Stimulated activated CD4-positive, alpha-beta T cell treated with anti-CD3 and anti-CD28 coated beads, Interleukin-4, amount 100 ng/mL, for 24 hours (primary cell): ENCODE results near the gene PYHIN1.
"Not testable (repeated sequence)": the region's sequence is repeated elsewhere in the genome, so short reads cannot be mapped to it uniquely, and the experiment has no call there.

Experiments
- DNase-seq: peaks from one replicate; pipeline ENCODE4 v3.0.0-alpha.2; 2020

The PYHIN1 gene

DNA sequence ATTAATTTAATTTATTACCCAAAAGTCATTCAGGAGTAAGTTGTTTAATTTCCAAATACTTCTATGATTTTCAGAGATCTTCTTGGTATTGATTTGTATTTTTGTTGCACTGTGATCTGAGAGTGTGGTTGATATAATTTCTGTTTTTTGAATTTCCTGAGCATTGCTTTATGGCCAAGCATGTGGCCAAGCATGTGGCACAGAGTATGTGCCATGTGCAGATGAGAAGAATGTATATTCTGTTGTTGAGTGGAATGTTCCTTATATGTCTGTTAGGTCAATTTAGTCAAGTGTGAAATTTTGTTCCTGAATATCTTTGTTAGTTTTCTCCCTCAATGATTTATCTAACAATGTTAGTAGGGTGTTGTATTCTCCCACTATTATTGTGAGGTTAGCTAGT, 53.0 kb downstream of the PYHIN1 start:
- no peak for DNase-seq

- DNase-seq: no peak
These were observed 58.1 kb downstream of the PYHIN1 start for GRCh38 chr1:158989424-158989823.

GRCh38 chr1:158992787-158993312, 61.5 kb downstream of the PYHIN1 start:
- peak; percentile 36 for DNase-seq

GRCh38 chr1:158996998-158997397, 65.6 kb downstream of the PYHIN1 start:
- DNase-seq: no peak

DNA sequence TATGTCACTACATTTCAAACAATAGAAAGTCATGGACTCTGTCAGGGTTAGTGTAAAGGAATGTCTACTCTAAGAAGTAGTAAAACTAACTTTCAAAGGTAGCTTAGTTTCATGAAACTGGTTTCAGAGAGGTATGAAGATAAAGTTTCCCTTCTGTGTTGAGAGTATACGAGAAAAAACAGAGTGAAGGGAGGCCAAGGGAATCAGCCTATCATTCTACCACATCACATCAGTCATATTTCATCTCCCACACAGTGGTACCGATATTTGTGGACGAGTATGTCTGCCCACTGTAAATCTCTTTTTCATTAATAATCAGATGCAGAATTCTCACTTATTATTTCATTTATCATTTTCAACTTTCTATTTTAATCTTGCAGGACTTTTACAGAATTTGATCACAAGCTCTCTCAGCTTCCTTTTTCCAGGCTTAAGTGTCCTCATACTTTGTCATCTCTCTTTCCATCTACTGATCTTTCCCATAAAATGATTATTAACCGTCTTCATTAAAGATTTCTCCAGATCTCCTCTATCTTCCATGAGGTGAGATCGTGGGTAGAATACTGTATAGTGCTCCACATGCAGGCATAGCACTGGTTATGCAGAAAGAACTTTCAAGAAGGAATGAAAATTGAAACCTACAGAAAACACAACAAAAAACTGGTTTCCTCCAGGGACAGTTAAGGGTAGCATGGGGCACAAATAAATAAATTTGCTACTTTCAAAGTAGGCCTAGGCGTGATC, 66.9 kb downstream of the PYHIN1 start:
- DNase-seq: no peak

GRCh38 chr1:158998781-158999161, 67.4 kb downstream of the PYHIN1 start:
- DNase-seq: peak; percentile 61

DNA sequence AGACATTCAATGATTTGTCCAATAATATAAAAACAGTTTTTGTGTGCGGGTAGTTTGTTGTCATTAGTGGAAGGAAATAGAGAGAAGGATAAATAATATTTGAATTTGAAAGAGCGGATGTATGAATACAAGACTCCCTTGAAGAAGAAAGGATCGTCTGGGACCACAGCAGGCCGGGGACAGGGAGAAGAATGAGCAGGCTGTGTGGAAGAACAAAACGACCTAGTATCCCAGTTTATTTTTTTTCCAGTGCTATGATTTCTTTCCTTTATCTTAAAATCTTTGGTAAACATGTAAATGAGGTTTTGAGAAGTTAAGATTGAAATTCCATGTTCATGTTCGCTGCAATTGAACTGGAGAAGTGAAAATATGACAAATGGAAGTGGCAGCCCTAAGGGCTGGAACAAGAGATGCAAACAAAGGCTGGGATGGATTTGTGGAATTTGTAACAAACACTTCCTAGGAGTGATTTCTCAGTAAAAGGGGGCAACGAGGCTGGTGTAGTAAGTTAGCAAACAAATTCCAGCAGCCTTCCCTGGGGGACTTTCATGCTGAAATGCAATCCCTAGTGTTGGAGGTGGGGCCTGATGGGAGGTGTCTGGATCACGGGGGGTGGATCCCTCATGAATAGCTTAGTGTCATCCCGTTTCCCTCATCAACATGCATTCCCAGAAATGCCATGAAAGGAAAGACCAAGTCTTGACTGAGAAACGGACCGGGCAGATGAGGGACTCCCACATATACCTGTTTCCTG, 68.1 kb downstream of the PYHIN1 start:
- DNase-seq: no peak

GRCh38 chr1:159000070-159000409, 68.7 kb downstream of the PYHIN1 start:
- no peak for DNase-seq

GRCh38 chr1:159000625-159001024, 69.3 kb downstream of the PYHIN1 start:
- DNase-seq: no peak

GRCh38 chr1:159005161-159005560, 73.8 kb downstream of the PYHIN1 start:
- no peak for DNase-seq

- no peak for DNase-seq
These were observed 74.3 kb downstream of the PYHIN1 start for GRCh38 chr1:159005676-159006075.

- DNase-seq: not testable (repeated sequence)
These were observed 75.0 kb downstream of the PYHIN1 start for GRCh38 chr1:159006210-159006807.

GRCh38 chr1:159007726-159008125, 76.4 kb downstream of the PYHIN1 start:
- DNase-seq: no peak

GRCh38 chr1:159008744-159009188, 77.4 kb downstream of the PYHIN1 start:
- DNase-seq: peak; percentile 68

DNA sequence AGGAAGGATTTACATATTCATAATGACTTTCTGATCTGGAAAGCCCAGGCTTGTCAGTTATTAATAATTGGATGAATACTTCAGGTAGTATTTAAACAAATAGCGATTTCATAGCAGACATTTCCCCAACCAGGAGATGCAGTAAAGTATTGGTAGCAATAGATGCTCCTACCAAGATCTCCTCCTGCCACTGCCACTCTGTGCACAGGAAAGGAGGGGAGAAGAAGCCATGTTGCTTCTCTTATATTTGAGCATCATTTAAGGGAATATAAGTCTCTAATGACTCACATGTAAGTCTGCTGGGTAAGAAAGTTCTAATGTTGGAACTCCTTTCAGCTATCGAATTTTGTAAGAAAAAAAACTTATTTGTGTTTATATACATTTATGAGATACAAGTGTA, 77.9 kb downstream of the PYHIN1 start:
- DNase-seq: no peak

- peak; percentile 77 for DNase-seq
These were observed 78.5 kb downstream of the PYHIN1 start, which contains the start of gene IFI16 for GRCh38 chr1:159009704-159010361. IFI16 (plus strand) TSS chr1:159009907; CDS start chr1:159014681, 4,774 bp downstream.

DNA sequence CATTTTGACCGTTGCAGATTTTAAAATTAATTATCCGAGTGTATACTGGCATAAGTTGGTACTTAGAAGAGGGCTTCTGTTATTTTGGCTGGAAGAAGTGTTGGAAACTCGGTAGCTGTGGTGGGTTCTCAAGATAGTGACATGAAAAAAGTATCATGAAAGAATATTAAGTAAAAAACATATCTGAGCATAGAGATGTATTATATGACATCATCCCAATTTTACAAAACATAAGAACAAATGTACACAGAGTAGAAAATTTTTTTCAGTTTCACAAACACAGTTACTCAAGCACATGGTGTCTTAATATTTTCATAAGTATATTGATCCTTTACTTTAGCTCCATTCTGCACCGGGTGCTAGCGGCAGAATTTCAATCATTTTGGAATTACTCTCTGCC, 79.0 kb downstream of the PYHIN1 start:
- DNase-seq: no peak

DNA sequence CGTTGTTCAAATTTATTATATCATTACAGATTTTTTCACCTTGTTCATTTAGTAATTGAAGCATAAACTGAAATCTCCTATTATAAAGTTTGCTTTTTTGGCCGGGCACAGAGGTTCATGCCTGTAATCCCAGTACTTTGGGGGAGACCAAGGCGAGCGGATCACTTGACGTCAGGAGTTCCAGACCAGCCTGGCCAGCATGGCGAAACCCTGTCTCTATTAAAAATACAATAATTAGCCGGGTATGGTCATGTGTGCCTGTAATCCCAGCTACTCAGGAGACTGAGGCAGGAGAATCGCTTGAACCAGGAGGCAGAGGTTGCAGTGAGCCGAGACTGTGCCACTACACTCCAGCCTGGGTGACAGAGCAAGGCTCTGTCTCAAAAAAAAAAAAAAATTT, 79.6 kb downstream of the PYHIN1 start:
- DNase-seq: not testable (repeated sequence)

GRCh38 chr1:159011751-159012150, 80.4 kb downstream of the PYHIN1 start:
- no peak for DNase-seq

DNA sequence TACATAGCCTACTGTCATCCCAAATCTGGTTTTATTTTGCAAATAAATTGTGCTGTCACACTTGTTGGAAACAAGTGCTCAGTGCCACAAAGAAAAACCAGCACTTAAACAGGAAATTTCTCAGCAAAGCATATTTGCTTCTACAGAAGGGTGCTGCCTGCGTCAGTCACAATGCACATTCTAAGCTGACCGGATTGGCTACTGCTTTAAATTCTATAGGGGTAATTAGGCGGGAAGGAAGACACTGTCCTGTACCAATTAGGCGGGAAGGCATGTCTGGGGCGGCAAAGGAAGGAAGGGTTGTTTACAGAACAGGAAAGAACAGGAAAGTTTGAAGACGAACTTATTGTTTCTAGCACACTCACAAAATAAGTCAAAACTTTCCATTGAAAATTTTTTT, 81.1 kb downstream of the PYHIN1 start:
- peak; percentile 65 for DNase-seq

- DNase-seq: no peak
These were observed 82.7 kb downstream of the PYHIN1 start for GRCh38 chr1:159014003-159014571.

GRCh38 chr1:159014851-159015250, 83.5 kb downstream of the PYHIN1 start:
- DNase-seq: peak; percentile 36

- DNase-seq: peak; percentile 79
These were observed 84.1 kb downstream of the PYHIN1 start for GRCh38 chr1:159015440-159015909.
